ENCODE measurements around the gene ANTKMT.
A peak's percentile ranks its signal among the peaks of the same experiment; 100 is the strongest.

ANTKMT gene, protein sequence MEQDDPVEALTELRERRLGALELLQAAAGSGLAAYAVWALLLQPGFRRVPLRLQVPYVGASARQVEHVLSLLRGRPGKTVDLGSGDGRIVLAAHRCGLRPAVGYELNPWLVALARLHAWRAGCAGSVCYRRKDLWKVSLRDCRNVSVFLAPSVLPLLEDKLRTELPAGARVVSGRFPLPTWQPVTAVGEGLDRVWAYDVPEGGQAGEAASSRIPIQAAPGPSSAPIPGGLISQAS

GRCh38 chr16:720990-721764 is at the start of gene ANTKMT:
ANTKMT (plus strand) TSS chr16:721146; CDS start chr16:721275, 129 bp downstream.
- peaks cover 13% of the 10 kb centered on the region for H3K36me3 ChIP-seq (ENCODE audit: insufficient read depth, low read length)
- H3K27me3 ChIP-seq (ENCODE audit: insufficient read depth, low read length): no peaks in the 10 kb centered on the region
- H2AFZ ChIP-seq (ENCODE audit: low read depth, low read length): peak within 1 kb of the TSS; percentile 49

GRCh38 chr16:671353-672131 is 49.4 kb upstream of the ANTKMT start:
- H3K36me3 ChIP-seq (ENCODE audit: insufficient read depth, low read length): peaks cover 52% of the 10 kb centered on the region

More at GRCh38 chr16:720990-721764, at the start of gene ANTKMT:
- Histone ChIP-seq H3K9me3 (ENCODE audit: low read length) (no peaks in the 10 kb centered on the region), H3K4me3 (ENCODE audit: low read length) (peak within 1 kb of the TSS; percentile 80), H3K4me1 (ENCODE audit: insufficient read depth, low read length) (peaks cover 50% of the 10 kb centered on the region)

GRCh38 chr16:672371-672770 is 48.6 kb upstream of the ANTKMT start:
- peaks cover 52% of the 10 kb centered on the region for H3K36me3 ChIP-seq (ENCODE audit: insufficient read depth, low read length)
- peaks cover 10% of the 10 kb centered on the region for H3K4me1 ChIP-seq (ENCODE audit: insufficient read depth, low read length)
- no peak overlapping the region for H3K4me3 ChIP-seq (ENCODE audit: low read length)
- no peak overlapping the region for H2AFZ ChIP-seq (ENCODE audit: low read depth, low read length)
- no peaks in the 10 kb centered on the region for H3K27me3 ChIP-seq (ENCODE audit: insufficient read depth, low read length)
- no peaks in the 10 kb centered on the region for H3K9me3 ChIP-seq (ENCODE audit: low read length)

More at GRCh38 chr16:671353-672131, 49.4 kb upstream of the ANTKMT start:
- Histone ChIP-seq H3K4me1 (ENCODE audit: insufficient read depth, low read length) (peaks cover 11% of the 10 kb centered on the region), H2AFZ (ENCODE audit: low read depth, low read length) (no peak overlapping the region), H3K27me3 (ENCODE audit: insufficient read depth, low read length) (no peaks in the 10 kb centered on the region), H3K9me3 (ENCODE audit: low read length) (no peaks in the 10 kb centered on the region), H3K4me3 (ENCODE audit: low read length) (no peak overlapping the region)

DNA sequence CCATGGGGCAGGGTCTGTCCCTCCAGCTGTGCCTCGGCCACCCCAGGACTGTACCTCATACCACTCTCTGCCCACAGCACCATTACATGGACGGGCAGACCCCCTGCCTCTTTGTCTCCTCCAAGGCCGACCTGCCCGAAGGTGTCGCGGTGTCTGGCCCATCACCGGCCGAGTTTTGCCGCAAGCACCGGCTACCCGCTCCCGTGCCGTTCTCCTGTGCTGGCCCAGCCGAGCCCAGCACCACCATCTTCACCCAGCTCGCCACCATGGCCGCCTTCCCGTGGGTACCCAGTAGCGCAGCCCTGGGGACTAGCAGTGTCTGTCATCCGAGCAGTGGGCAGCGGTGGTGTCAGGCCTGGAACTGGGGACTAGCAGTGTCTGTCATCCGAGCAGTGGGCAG is 48.1 kb upstream of the ANTKMT start:
- H3K9me3 ChIP-seq (ENCODE audit: low read length): no peaks in the 10 kb centered on the region
- H3K36me3 ChIP-seq (ENCODE audit: insufficient read depth, low read length): peaks cover 52% of the 10 kb centered on the region
- no peak overlapping the region for H2AFZ ChIP-seq (ENCODE audit: low read depth, low read length)
- peaks cover 8% of the 10 kb centered on the region for H3K4me1 ChIP-seq (ENCODE audit: insufficient read depth, low read length)
- H3K27me3 ChIP-seq (ENCODE audit: insufficient read depth, low read length): no peaks in the 10 kb centered on the region
- H3K4me3 ChIP-seq (ENCODE audit: low read length): no peak overlapping the region

- H2AFZ ChIP-seq (ENCODE audit: low read depth, low read length): no peak overlapping the region
- no peaks in the 10 kb centered on the region for H3K27me3 ChIP-seq (ENCODE audit: insufficient read depth, low read length)
- H3K4me1 ChIP-seq (ENCODE audit: insufficient read depth, low read length): peaks cover 8% of the 10 kb centered on the region
- no peak overlapping the region for H3K4me3 ChIP-seq (ENCODE audit: low read length)
- H3K9me3 ChIP-seq (ENCODE audit: low read length): no peaks in the 10 kb centered on the region
- H3K36me3 ChIP-seq (ENCODE audit: insufficient read depth, low read length): peaks cover 52% of the 10 kb centered on the region
Observed at GRCh38 chr16:673399-673991, 47.5 kb upstream of the ANTKMT start.

- Histone ChIP-seq H3K9me3 (ENCODE audit: low read length) (no peaks in the 10 kb centered on the region), H3K36me3 (ENCODE audit: insufficient read depth, low read length) (peaks cover 50% of the 10 kb centered on the region), H3K27me3 (ENCODE audit: insufficient read depth, low read length) (no peaks in the 10 kb centered on the region), H2AFZ (ENCODE audit: low read depth, low read length) (no peak overlapping the region), H3K4me1 (ENCODE audit: insufficient read depth, low read length) (no peaks in the 10 kb centered on the region), H3K4me3 (ENCODE audit: low read length) (no peak overlapping the region)
Observed at GRCh38 chr16:674214-674881, 46.6 kb upstream of the ANTKMT start.

- H3K4me1 ChIP-seq (ENCODE audit: insufficient read depth, low read length): no peaks in the 10 kb centered on the region
- H3K27me3 ChIP-seq (ENCODE audit: insufficient read depth, low read length): no peaks in the 10 kb centered on the region
- no peaks in the 10 kb centered on the region for H3K9me3 ChIP-seq (ENCODE audit: low read length)
- H3K36me3 ChIP-seq (ENCODE audit: insufficient read depth, low read length): peaks cover 42% of the 10 kb centered on the region
- H3K4me3 ChIP-seq (ENCODE audit: low read length): no peak within 1 kb of the TSS
- no peak within 1 kb of the TSS for H2AFZ ChIP-seq (ENCODE audit: low read depth, low read length)
Observed at GRCh38 chr16:674968-675883, 45.7 kb upstream of the ANTKMT start, which contains the start of gene RHBDL1. RHBDL1 (plus strand) TSS chr16:675671; CDS start chr16:675791, 120 bp downstream.

DNA sequence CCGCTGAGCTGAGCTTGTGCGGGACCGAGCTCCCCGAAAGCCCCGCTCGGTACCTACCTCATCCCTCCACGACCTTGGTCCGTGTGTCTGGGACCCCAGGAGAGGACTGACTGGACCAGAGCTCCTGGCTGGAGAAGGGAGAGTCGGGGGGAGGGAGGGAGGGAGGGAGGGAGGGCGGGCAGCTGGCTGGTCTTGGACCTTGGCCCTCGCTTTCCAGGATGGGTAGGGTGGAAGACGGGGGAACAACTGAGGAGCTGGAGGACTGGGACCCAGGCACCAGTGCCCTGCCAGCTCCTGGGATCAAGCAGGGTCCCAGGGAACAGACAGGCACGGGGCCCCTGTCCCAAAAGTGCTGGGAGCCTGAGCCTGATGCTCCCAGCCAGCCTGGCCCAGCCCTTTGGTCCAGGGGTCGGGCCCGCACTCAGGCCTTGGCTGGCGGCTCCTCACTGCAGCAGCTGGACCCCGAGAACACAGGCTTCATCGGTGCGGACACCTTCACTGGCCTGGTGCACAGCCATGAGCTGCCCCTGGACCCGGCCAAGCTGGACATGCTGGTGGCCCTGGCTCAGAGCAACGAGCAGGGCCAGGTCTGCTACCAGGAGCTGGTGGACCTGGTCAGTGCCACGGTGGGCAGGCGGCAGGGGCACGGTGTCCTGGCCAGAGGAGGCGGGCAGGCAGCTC is 44.9 kb upstream of the ANTKMT start:
- Histone ChIP-seq H3K36me3 (ENCODE audit: insufficient read depth, low read length) (peaks cover 34% of the 10 kb centered on the region), H3K4me1 (ENCODE audit: insufficient read depth, low read length) (peaks cover 3% of the 10 kb centered on the region), H3K27me3 (ENCODE audit: insufficient read depth, low read length) (no peaks in the 10 kb centered on the region), H3K9me3 (ENCODE audit: low read length) (no peaks in the 10 kb centered on the region), H3K4me3 (ENCODE audit: low read length) (no peak overlapping the region), H2AFZ (ENCODE audit: low read depth, low read length) (no peak overlapping the region)

- Histone ChIP-seq H3K27me3 (ENCODE audit: insufficient read depth, low read length) (no peaks in the 10 kb centered on the region), H3K4me3 (ENCODE audit: low read length) (no peak overlapping the region), H3K4me1 (ENCODE audit: insufficient read depth, low read length) (peaks cover 8% of the 10 kb centered on the region), H2AFZ (ENCODE audit: low read depth, low read length) (no peak overlapping the region), H3K36me3 (ENCODE audit: insufficient read depth, low read length) (peaks cover 32% of the 10 kb centered on the region), H3K9me3 (ENCODE audit: low read length) (no peaks in the 10 kb centered on the region)
Observed at GRCh38 chr16:676565-676902, 44.4 kb upstream of the ANTKMT start.

DNA sequence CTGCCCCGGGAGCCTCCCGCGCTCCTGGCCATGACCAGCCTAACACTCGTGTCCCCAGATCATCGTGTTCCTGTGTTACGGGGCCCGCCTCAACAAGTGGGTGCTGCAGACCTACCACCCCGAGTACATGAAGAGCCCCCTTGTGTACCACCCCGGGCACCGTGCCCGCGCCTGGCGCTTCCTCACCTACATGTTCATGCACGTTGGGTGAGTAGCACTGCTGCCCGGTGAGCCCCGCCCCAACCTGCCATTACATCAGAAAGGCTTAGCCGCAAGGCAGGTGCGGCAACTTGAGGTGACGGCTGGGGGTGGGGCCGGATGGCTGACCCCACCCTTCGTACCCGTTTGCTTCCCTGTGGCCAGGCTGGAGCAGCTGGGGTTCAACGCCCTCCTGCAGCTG is 44.0 kb upstream of the ANTKMT start:
- no peak overlapping the region for H2AFZ ChIP-seq (ENCODE audit: low read depth, low read length)

DNA sequence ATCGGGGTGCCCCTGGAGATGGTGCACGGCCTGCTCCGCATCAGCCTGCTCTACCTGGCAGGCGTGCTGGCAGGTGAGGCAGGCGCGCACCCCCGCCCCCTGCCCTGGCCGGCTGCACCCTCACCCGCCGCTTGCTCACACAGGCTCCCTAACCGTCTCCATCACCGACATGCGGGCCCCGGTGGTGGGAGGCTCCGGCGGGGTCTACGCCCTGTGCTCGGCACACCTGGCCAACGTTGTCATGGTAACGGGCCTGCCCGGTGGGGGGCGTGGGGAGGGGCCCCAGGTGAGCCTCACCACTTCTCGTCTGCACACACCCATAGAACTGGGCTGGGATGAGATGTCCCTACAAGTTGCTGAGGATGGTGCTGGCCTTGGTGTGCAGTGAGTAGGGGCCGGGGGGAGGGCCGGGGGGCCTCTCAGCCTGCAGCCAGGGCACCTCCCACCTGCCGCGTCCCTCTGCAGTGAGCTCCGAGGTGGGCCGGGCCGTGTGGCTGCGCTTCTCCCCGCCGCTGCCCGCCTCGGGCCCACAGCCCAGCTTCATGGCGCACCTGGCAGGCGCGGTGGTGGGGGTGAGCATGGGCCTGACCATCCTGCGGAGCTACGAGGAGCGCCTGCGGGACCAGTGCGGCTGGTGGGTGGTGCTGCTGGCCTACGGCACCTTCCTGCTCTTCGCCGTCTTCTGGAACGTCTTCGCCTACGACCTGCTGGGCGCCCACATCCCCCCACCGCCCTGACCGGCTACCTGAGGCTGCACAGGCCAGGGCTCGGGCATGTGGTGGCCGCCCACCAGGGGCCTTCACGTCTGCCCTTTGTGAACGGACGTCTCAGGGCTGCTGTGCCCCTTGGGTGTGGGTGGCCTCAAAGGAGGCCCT is 43.4 kb upstream of the ANTKMT start:
- no peak overlapping the region for H3K4me3 ChIP-seq (ENCODE audit: low read length)

More for the DNA sequence above, 44.0 kb upstream of the ANTKMT start:
- H3K9me3 ChIP-seq (ENCODE audit: low read length): no peaks in the 10 kb centered on the region
- no peak overlapping the region for H3K4me3 ChIP-seq (ENCODE audit: low read length)
- peaks cover 12% of the 10 kb centered on the region for H3K4me1 ChIP-seq (ENCODE audit: insufficient read depth, low read length)
- no peaks in the 10 kb centered on the region for H3K27me3 ChIP-seq (ENCODE audit: insufficient read depth, low read length)
- H3K36me3 ChIP-seq (ENCODE audit: insufficient read depth, low read length): peaks cover 33% of the 10 kb centered on the region

More for the DNA sequence above, 43.4 kb upstream of the ANTKMT start:
- no peaks in the 10 kb centered on the region for H3K9me3 ChIP-seq (ENCODE audit: low read length)
- no peaks in the 10 kb centered on the region for H3K27me3 ChIP-seq (ENCODE audit: insufficient read depth, low read length)
- H3K36me3 ChIP-seq (ENCODE audit: insufficient read depth, low read length): peaks cover 33% of the 10 kb centered on the region
- H3K4me1 ChIP-seq (ENCODE audit: insufficient read depth, low read length): peaks cover 14% of the 10 kb centered on the region
- H2AFZ ChIP-seq (ENCODE audit: low read depth, low read length): no peak overlapping the region

Data from neuron (in vitro differentiated cells).